ENCODE data around the gene FDX2.

Gene FDX2

GRCh38 chr19:10335352-10335985 is 19.7 kb upstream of the FDX2 start:
- Histone ChIP-seq H3K4me3 (ENCODE audit: low read length in 2 of 2) (no peak overlapping the region), H3K9ac (ENCODE audit: low read depth, low read length, poor library complexity) (peak overlapping the region; percentile 53), H2BK5ac (ENCODE audit: low read length) (no peak overlapping the region), H3K4me1 (ENCODE audit: control insufficient read depth in 2 of 2, insufficient read depth in 1 of 2, low read depth in 1 of 2, low read length in 2 of 2) (peaks cover 12 to 16% of the 10 kb centered on the region in 2 donors), H3K27me3 (ENCODE audit: control insufficient read depth in 3 of 3, insufficient read depth in 3 of 3, low read depth in 1 of 3, low read length in 3 of 3) (peaks cover 0 to 4% (median 0%) of the 10 kb centered on the region in 3 experiments), H2BK120ac (ENCODE audit: low read depth, low read length) (no peak overlapping the region), H3K9me3 (replicated peaks in 1 of 2; ENCODE audit: control insufficient read depth in 2 of 2, insufficient read depth in 1 of 2, low read depth in 1 of 2, low read length in 2 of 2) (no peaks in the 10 kb centered on the region), H4K91ac (ENCODE audit: low read depth, low read length, poor library complexity) (no peak overlapping the region), H2BK12ac (ENCODE audit: low read length) (peak overlapping the region; percentile 75), H3K18ac (ENCODE audit: low read length) (peak overlapping the region; percentile 71), H3K4me2 (ENCODE audit: insufficient read depth, low read length, poor library complexity, severe bottlenecking) (peak overlapping the region; percentile 89), H3K36me3 (replicated peaks in 1 of 2; ENCODE audit: control insufficient read depth in 2 of 2, insufficient read depth in 2 of 2, low read length in 2 of 2) (peaks cover 6 to 16% of the 10 kb centered on the region in 2 donors), H4K8ac (ENCODE audit: low read depth, low read length) (peak overlapping the region; percentile 82), H3K14ac (ENCODE audit: low read length) (no peak overlapping the region), H2AK5ac (ENCODE audit: low read depth, low read length) (peak overlapping the region; percentile 93), H3K79me1 (ENCODE audit: low read depth, low read length) (peaks cover 11% of the 10 kb centered on the region), H2AFZ (ENCODE audit: low read length) (no peak overlapping the region), H3K23ac (ENCODE audit: low read depth, low read length, poor library complexity) (peak overlapping the region; percentile 91), H3K4ac (ENCODE audit: low read length) (no peak overlapping the region), H3K27ac (replicated peaks; ENCODE audit: low read length) (no peak overlapping the region), H2BK15ac (ENCODE audit: low read length) (peak overlapping the region; percentile 75)
- no peak for DNase-seq (ENCODE audit: low spot score)
- no CpG with 5 or more reads among the region's 26 CpGs for WGBS, 2 donors (ENCODE audit: extremely low coverage in 2 of 2, insufficient read length in 2 of 2, insufficient replicate concordance in 1 of 2)

GRCh38 chr19:10334588-10335351 is 19.0 kb upstream of the FDX2 start:
- Histone ChIP-seq H2BK15ac (ENCODE audit: low read length) (peak overlapping the region; percentile 75), H2BK120ac (ENCODE audit: low read depth, low read length) (peak overlapping the region; percentile 81), H3K36me3 (replicated peaks in 1 of 2; ENCODE audit: control insufficient read depth in 2 of 2, insufficient read depth in 2 of 2, low read length in 2 of 2) (peaks cover 11 to 23% of the 10 kb centered on the region in 2 donors), H3K9me3 (replicated peaks in 1 of 2; ENCODE audit: control insufficient read depth in 2 of 2, insufficient read depth in 1 of 2, low read depth in 1 of 2, low read length in 2 of 2) (no peaks in the 10 kb centered on the region), H4K8ac (ENCODE audit: low read depth, low read length) (no peak overlapping the region), H3K9ac (ENCODE audit: low read depth, low read length, poor library complexity) (peak overlapping the region; percentile 88), H4K91ac (ENCODE audit: low read depth, low read length, poor library complexity) (no peak overlapping the region), H3K27ac (replicated peaks; ENCODE audit: low read length) (no peak overlapping the region), H2AFZ (ENCODE audit: low read length) (no peak overlapping the region), H3K4me3 (ENCODE audit: low read length in 2 of 2) (peak overlapping the region; percentile 76 to 82), H3K23ac (ENCODE audit: low read depth, low read length, poor library complexity) (peak overlapping the region; percentile 93), H3K18ac (ENCODE audit: low read length) (peak overlapping the region; percentile 85), H3K27me3 (ENCODE audit: control insufficient read depth in 3 of 3, insufficient read depth in 3 of 3, low read depth in 1 of 3, low read length in 3 of 3) (peaks cover 0 to 4% (median 0%) of the 10 kb centered on the region in 3 experiments), H2AK5ac (ENCODE audit: low read depth, low read length) (peak overlapping the region; percentile 93), H3K4me1 (ENCODE audit: control insufficient read depth in 2 of 2, insufficient read depth in 1 of 2, low read depth in 1 of 2, low read length in 2 of 2) (peaks cover 12 to 16% of the 10 kb centered on the region in 2 donors), H3K4me2 (ENCODE audit: insufficient read depth, low read length, poor library complexity, severe bottlenecking) (peak overlapping the region; percentile 89), H3K79me1 (ENCODE audit: low read depth, low read length) (peaks cover 15% of the 10 kb centered on the region), H2BK12ac (ENCODE audit: low read length) (peak overlapping the region; percentile 41), H3K4ac (ENCODE audit: low read length) (peak overlapping the region; percentile 98), H2BK5ac (ENCODE audit: low read length) (peak overlapping the region; percentile 44), H3K14ac (ENCODE audit: low read length) (peak overlapping the region; percentile 98)
- peak; percentile 88 for DNase-seq (ENCODE audit: low spot score)
- no CpG with 5 or more reads among the region's 59 CpGs for WGBS, 2 donors (ENCODE audit: extremely low coverage in 2 of 2, insufficient read length in 2 of 2, insufficient replicate concordance in 1 of 2)

- Histone ChIP-seq H4K91ac (ENCODE audit: low read depth, low read length, poor library complexity) (no peak overlapping the region), H2AFZ (ENCODE audit: low read length) (peak overlapping the region; percentile 85)
Observed at GRCh38 chr19:10333758-10334587, 18.2 kb upstream of the FDX2 start.

More at GRCh38 chr19:10333758-10334587, 18.2 kb upstream of the FDX2 start:
- Histone ChIP-seq H3K9ac (ENCODE audit: low read depth, low read length, poor library complexity) (peak overlapping the region; percentile 88), H2BK120ac (ENCODE audit: low read depth, low read length) (peak overlapping the region; percentile 82), H3K36me3 (replicated peaks in 1 of 2; ENCODE audit: control insufficient read depth in 2 of 2, insufficient read depth in 2 of 2, low read length in 2 of 2) (peaks cover 19 to 31% of the 10 kb centered on the region in 2 donors), H3K79me1 (ENCODE audit: low read depth, low read length) (peaks cover 21% of the 10 kb centered on the region), H3K23ac (ENCODE audit: low read depth, low read length, poor library complexity) (peak overlapping the region; percentile 93), H3K18ac (ENCODE audit: low read length) (peak overlapping the region; percentile 89), H3K4me1 (ENCODE audit: control insufficient read depth in 2 of 2, insufficient read depth in 1 of 2, low read depth in 1 of 2, low read length in 2 of 2) (peaks cover 12 to 16% of the 10 kb centered on the region in 2 donors), H3K9me3 (replicated peaks in 1 of 2; ENCODE audit: control insufficient read depth in 2 of 2, insufficient read depth in 1 of 2, low read depth in 1 of 2, low read length in 2 of 2) (no peaks in the 10 kb centered on the region), H3K4me2 (ENCODE audit: insufficient read depth, low read length, poor library complexity, severe bottlenecking) (peak overlapping the region; percentile 89), H2BK5ac (ENCODE audit: low read length) (peak overlapping the region; percentile 44), H4K8ac (ENCODE audit: low read depth, low read length) (no peak overlapping the region), H3K14ac (ENCODE audit: low read length) (peak overlapping the region; percentile 94), H2BK15ac (ENCODE audit: low read length) (peak overlapping the region; percentile 83), H3K4me3 (ENCODE audit: low read length in 2 of 2) (peak overlapping the region; percentile 76 to 82), H3K4ac (ENCODE audit: low read length) (peak overlapping the region; percentile 98), H2BK12ac (ENCODE audit: low read length) (no peak overlapping the region), H2AK5ac (ENCODE audit: low read depth, low read length) (peak overlapping the region; percentile 77), H3K27me3 (ENCODE audit: control insufficient read depth in 3 of 3, insufficient read depth in 3 of 3, low read depth in 1 of 3, low read length in 3 of 3) (peaks cover 0 to 4% (median 0%) of the 10 kb centered on the region in 3 experiments), H3K27ac (replicated peaks; ENCODE audit: low read length) (no peak overlapping the region)
- no peak for DNase-seq (ENCODE audit: low spot score)
- WGBS, 2 donors (ENCODE audit: extremely low coverage in 2 of 2, insufficient read length in 2 of 2, insufficient replicate concordance in 1 of 2): no CpG with 5 or more reads among the region's 44 CpGs

Data from neuronal stem cell (in vitro differentiated cells).